ENCODE measurements around the gene KIF3B.
"Not testable (repeated sequence)": the region's sequence is repeated elsewhere in the genome, so short reads cannot be mapped to it uniquely, and the experiment has no call there.

KIF3B gene

GRCh38 chr20:32277361-32278198 is at the start of gene KIF3B:
Gene KIF3B (plus strand): TSS chr20:32277651. CDS start chr20:32309778, 32,127 bp downstream.
- DNase-seq, result peak; percentile 90

- no peak for DNase-seq
These were observed 49.4 kb upstream of the KIF3B start for GRCh38 chr20:32227744-32228688.

GRCh38 chr20:32229251-32229747 is 48.2 kb upstream of the KIF3B start:
- no peak for DNase-seq

GRCh38 chr20:32230707-32231106 is 46.7 kb upstream of the KIF3B start:
- DNase-seq, result no peak

GRCh38 chr20:32231245-32231644 is 46.2 kb upstream of the KIF3B start:
- no peak for DNase-seq

GRCh38 chr20:32231847-32232246 is 45.6 kb upstream of the KIF3B start:
- DNase-seq, result no peak

- no peak for DNase-seq
These were observed 45.0 kb upstream of the KIF3B start for GRCh38 chr20:32232326-32232886.

GRCh38 chr20:32233286-32233685 is 44.2 kb upstream of the KIF3B start:
- no peak for DNase-seq

GRCh38 chr20:32234135-32234808 is 43.2 kb upstream of the KIF3B start:
- no peak for DNase-seq

- DNase-seq, result no peak
These were observed 42.0 kb upstream of the KIF3B start for GRCh38 chr20:32235331-32236047.

- no peak for DNase-seq
These were observed 41.4 kb upstream of the KIF3B start for GRCh38 chr20:32236048-32236533.

- no peak for DNase-seq
These were observed 40.6 kb upstream of the KIF3B start for GRCh38 chr20:32236819-32237218.

- DNase-seq, result no peak
These were observed 40.0 kb upstream of the KIF3B start for GRCh38 chr20:32237419-32237818.

- no peak for DNase-seq
These were observed 38.7 kb upstream of the KIF3B start for GRCh38 chr20:32238483-32239425.

- no peak for DNase-seq
These were observed 37.2 kb upstream of the KIF3B start for GRCh38 chr20:32240205-32240604.

GRCh38 chr20:32241807-32242206 is 35.6 kb upstream of the KIF3B start:
- DNase-seq, result no peak

- no peak for DNase-seq
These were observed 33.2 kb upstream of the KIF3B start for GRCh38 chr20:32244150-32244823.

GRCh38 chr20:32244959-32245358 is 32.5 kb upstream of the KIF3B start:
- no peak for DNase-seq

GRCh38 chr20:32246208-32246607 is 31.2 kb upstream of the KIF3B start:
- not testable (repeated sequence) for DNase-seq

GRCh38 chr20:32248043-32248442 is 29.4 kb upstream of the KIF3B start:
- DNase-seq, result no peak
